ENCODE measurements around the gene SETD4.

- TF ChIP-seq, protein P1, sequence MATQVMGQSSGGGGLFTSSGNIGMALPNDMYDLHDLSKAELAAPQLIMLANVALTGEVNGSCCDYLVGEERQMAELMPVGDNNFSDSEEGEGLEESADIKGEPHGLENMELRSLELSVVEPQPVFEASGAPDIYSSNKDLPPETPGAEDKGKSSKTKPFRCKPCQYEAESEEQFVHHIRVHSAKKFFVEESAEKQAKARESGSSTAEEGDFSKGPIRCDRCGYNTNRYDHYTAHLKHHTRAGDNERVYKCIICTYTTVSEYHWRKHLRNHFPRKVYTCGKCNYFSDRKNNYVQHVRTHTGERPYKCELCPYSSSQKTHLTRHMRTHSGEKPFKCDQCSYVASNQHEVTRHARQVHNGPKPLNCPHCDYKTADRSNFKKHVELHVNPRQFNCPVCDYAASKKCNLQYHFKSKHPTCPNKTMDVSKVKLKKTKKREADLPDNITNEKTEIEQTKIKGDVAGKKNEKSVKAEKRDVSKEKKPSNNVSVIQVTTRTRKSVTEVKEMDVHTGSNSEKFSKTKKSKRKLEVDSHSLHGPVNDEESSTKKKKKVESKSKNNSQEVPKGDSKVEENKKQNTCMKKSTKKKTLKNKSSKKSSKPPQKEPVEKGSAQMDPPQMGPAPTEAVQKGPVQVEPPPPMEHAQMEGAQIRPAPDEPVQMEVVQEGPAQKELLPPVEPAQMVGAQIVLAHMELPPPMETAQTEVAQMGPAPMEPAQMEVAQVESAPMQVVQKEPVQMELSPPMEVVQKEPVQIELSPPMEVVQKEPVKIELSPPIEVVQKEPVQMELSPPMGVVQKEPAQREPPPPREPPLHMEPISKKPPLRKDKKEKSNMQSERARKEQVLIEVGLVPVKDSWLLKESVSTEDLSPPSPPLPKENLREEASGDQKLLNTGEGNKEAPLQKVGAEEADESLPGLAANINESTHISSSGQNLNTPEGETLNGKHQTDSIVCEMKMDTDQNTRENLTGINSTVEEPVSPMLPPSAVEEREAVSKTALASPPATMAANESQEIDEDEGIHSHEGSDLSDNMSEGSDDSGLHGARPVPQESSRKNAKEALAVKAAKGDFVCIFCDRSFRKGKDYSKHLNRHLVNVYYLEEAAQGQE (IDR thresholded peaks at IDR 0.05; ENCODE audit: low read depth): no peak
- TF ChIP-seq TAF1 (IDR thresholded peaks at IDR 0.05; ENCODE audit: low read depth) (no peak), CEBPB (IDR thresholded peaks at IDR 0.05) (no peak), MAX (IDR thresholded peaks at IDR 0.05) (no peak), YY1 (IDR thresholded peaks at IDR 0.05; ENCODE audit: low read depth) (no peak), RAD21 (IDR thresholded peaks at IDR 0.05; ENCODE audit: low read depth) (no peak), EGR1 (IDR thresholded peaks at IDR 0.05) (no peak)
Measured at GRCh38 chr21:36105327-36105842, 45.1 kb upstream of the SETD4 start.

Data from Ishikawa (cell line).